Ureter (tissue), 1 donor: ENCODE measurements around the gene DACT1. TPM values are rescaled to one million over a fixed set of nuclear protein-coding genes. Genes with fewer than 3 reads are reported as not detected.

ENCODE experiments used
- DNase-seq: peaks from one replicate; pipeline ENCODE4 v3.0.0-alpha.2; 2020; ENCODE audit warnings: low spot score
- total RNA-seq: library from RNA; stranded (reverse); gene quantifications from one replicate; pipeline ENCODE4 v1.2.4, GENCODE V29; 2023
- donor health status: DM: yes; HTN: yes; CAD: no.

DACT1 gene
- total RNA-seq, 1 donor from 2014 or later: 13.5 TPM

- DNase-seq: no peak
Observed at GRCh38 chr14:58666737-58667136, 29.0 kb downstream of the DACT1 start.

GRCh38 chr14:58667900-58668299 lies 30.1 kb downstream of the DACT1 start:
- no peak for DNase-seq

GRCh38 chr14:58668848-58669480 lies 31.2 kb downstream of the DACT1 start:
- no peak for DNase-seq

- DNase-seq: no peak
Observed at GRCh38 chr14:58669556-58670200, 31.9 kb downstream of the DACT1 start.

- no peak for DNase-seq
Observed at GRCh38 chr14:58671024-58671423, 33.3 kb downstream of the DACT1 start.

- no peak for DNase-seq
Observed at GRCh38 chr14:58671436-58671835, 33.7 kb downstream of the DACT1 start.

- DNase-seq: no peak
Observed at GRCh38 chr14:58673722-58674121, 36.0 kb downstream of the DACT1 start.

GRCh38 chr14:58677001-58677400 lies 39.2 kb downstream of the DACT1 start:
- DNase-seq: no peak

GRCh38 chr14:58677517-58677916 lies 39.8 kb downstream of the DACT1 start:
- DNase-seq: no peak

- DNase-seq: no peak
Observed at GRCh38 chr14:58677996-58678395, 40.2 kb downstream of the DACT1 start.

GRCh38 chr14:58680698-58681097 lies 42.9 kb downstream of the DACT1 start:
- no peak for DNase-seq

- DNase-seq: no peak
Observed at GRCh38 chr14:58687232-58687795, 49.6 kb downstream of the DACT1 start.

- DNase-seq: no peak
Observed at GRCh38 chr14:58690801-58691516, 53.2 kb downstream of the DACT1 start.

- DNase-seq: no peak
Observed at GRCh38 chr14:58693048-58693447, 55.3 kb downstream of the DACT1 start.

GRCh38 chr14:58695514-58695913 lies 57.8 kb downstream of the DACT1 start:
- no peak for DNase-seq

- no peak for DNase-seq
Observed at GRCh38 chr14:58697266-58697929, 59.6 kb downstream of the DACT1 start.

Other genes starting within 250 kb of the DACT1 start
- gene TOMM20L, start 242.0 kb upstream of the DACT1 start, total RNA-seq: not detected
- 39.4 TPM for gene TIMM9, start 210.4 kb upstream of the DACT1 start, total RNA-seq
- gene KIAA0586, start 210.2 kb upstream of the DACT1 start, total RNA-seq: 21.7 TPM